GM12872 (cell line): Measurements from ENCODE around the gene DRC3.

Experiments
- TF ChIP-seq, protein P1 (sequence below): IDR thresholded peaks from 3 replicates; pipeline ENCODE4 v1.5.1; 2011; ENCODE audit warnings: low read depth, mild to moderate bottlenecking, low read length, moderate library complexity; ENCODE audit not compliant: insufficient read depth

The DRC3 gene

DNA sequence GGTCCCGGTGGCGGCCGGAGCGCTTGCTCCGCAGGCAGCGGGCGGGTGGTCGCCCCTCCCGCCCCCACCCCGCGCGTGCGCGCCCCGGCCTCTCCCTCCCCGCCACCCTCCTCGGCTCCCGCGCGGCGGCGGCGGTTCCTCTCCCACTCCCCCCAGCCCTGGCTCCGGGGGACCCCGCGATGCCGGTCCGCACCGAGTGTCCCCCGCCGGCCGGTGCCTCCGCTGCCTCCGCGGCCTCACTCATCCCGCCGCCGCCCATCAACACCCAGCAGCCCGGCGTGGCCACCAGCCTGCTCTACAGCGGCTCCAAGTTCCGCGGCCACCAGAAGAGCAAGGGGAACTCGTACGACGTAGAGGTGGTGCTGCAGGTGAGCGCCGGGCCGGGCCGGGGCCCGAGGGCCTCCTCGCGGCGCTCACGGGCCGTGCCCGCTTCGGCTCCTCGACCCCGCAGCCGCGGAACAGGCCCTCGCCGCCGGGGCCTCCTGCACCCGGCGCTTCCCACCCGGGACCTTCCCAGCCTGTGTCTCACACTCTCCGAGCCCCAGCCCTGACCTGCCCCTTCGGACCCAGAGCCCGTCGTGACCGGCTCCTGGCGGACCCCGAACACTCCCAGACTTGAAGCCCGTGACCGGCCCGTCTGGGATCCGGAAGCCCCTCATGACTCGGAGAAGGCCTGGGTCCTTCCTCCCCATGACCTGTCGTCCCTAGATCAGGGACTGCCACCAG is 67.0 kb downstream of the DRC3 start:
- TF ChIP-seq, protein P1, sequence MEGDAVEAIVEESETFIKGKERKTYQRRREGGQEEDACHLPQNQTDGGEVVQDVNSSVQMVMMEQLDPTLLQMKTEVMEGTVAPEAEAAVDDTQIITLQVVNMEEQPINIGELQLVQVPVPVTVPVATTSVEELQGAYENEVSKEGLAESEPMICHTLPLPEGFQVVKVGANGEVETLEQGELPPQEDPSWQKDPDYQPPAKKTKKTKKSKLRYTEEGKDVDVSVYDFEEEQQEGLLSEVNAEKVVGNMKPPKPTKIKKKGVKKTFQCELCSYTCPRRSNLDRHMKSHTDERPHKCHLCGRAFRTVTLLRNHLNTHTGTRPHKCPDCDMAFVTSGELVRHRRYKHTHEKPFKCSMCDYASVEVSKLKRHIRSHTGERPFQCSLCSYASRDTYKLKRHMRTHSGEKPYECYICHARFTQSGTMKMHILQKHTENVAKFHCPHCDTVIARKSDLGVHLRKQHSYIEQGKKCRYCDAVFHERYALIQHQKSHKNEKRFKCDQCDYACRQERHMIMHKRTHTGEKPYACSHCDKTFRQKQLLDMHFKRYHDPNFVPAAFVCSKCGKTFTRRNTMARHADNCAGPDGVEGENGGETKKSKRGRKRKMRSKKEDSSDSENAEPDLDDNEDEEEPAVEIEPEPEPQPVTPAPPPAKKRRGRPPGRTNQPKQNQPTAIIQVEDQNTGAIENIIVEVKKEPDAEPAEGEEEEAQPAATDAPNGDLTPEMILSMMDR = no peak

DNA sequence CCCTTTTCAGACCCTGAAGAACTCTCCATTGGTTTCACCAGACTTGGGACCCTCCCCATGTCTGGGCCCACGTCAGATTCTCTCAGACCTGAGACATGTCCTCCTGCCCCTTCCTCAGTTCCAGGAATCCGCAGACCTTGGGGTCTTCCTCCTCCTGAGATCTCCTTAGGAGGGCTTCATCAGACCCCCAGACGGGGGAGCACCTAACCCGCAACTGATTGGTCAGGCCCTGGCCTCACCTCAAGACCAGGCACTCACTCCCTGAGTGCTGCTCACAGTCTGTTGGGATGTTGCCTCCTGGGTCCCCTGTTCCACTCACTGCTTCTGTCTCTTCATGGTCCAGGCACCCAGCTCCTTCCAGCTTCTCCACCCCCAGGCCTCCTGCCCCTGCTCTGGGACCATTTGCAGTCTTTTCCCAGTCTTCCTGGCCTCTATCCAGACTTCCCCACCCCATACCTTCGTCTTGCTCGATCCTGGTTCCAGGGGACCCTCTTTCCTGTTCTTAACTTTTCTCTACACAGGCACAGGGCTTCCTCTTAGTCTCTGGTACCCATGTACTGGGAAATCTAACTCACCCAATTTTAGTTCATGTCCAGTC is 67.7 kb downstream of the DRC3 start:
- TF ChIP-seq, protein P1 = no peak

DNA sequence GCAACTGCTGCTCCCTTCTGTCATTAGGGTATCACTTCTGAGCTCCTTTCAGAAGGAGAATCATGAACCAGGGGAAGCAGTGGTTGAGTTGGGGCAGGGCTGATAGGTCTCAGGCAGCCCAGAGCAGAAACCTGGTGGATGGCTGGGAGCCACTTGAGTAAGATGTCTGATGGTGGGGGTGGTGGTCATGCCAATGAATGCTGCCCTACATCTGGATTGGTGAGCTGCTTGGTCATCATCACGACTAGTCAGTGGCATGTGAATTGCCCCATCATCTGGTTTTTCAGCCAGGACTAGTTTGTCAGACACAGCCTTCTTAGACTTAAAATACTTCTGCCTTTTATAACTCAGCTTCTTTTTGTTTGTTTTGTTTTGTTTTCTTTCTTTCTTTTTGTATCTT is 69.1 kb downstream of the DRC3 start:
- TF ChIP-seq, protein P1 = no peak

DNA sequence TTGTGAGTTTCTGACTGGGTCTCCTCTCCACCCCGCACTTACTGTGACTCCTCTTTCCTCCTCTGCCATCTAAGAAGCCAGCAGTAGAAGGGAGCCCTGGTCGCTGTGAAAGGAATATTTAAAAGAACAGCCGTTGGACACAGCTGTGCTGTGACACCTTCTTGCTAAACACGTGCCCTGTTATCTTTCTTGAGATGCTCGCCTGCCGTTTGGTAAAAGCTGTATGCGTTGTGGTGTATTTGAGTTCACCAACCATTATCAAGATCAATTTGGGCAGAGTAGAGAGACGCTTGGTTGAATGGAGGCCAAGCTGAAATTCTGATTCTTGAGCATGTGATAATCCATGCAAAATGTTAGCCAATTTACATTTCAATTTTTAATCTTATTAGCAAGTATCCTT is 70.3 kb downstream of the DRC3 start:
- TF ChIP-seq, protein P1 = no peak

DNA sequence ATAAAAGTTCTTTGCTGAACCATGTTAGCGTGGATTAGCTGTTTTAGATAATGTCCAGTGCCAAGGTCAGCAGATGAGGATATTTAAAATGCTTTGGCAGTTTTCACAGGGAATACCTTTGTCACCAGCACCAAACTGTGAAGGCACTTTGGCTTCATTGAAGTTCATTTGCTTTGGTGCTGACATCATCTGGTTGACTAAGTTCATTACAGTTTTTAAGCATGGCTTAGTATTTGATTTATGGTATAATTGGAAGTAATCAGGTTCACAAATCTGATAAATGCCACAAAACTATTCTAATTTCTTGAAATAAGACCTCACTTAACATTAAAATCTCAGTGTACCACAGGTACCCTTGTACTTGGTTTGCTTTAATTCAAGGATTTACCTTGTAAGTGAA is 70.8 kb downstream of the DRC3 start:
- TF ChIP-seq, protein P1 = peak; percentile 27; the same call in 1 of the 3 replicates

DNA sequence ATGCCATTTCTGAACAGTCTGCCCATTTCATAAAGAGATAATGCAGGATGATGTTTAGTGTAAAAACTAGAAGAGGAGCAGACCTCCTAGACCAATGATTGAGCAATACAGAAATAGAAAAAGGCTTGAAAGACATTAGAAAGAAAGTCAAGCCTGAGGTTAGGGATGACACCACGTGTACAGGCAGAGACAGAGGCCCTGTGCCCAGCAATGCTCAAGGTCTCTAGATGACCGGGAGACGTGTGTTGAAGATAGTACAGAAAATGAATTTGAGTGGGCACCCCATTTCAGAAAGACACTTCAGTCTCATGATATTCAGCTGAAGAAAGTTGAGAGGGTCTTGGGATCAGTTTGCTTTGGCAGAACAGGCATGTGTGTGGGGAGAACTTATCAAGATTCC is 71.9 kb downstream of the DRC3 start:
- TF ChIP-seq, protein P1 = no peak

DNA sequence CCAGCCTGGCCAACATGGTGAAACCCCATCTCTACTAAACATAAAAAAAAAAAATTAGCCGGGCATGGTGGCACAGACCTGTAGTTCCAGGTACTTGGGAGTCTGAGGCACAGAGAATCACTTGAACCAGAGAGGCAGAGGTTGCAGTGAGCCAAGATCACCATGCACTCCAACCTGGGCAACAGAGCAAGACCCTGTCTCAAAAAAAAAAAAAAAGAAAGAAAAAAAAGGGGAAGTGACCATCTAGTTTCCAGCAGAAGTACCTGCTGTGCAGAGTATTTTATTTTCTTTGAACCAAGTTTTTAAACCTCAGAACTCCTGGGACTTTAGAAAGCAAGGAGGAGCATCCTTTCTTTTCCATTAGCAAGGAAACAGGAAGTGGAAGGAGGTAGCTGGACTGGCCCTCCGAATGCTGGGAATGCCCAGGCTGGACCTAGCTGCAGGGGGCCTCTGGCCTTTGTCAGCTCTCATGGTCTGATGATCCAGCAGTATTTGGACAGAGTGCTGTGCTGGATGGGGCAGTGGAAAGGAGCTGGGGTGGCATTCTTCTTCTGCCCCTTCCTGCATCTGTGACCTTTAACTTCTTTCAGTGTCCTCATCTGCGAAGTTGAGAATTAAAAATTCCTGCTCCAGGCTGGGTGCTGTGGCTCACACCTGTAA is 73.2 kb downstream of the DRC3 start:
- TF ChIP-seq, protein P1 = no peak
